ENCODE data around the gene GPR39.

- no peak for TF ChIP-seq CTCF (conservative IDR thresholded peaks at IDR 0.05)
- TF ChIP-seq EZH2 (IDR thresholded peaks at IDR 0.05; ENCODE audit: low read depth), result no peak
These were observed 251.1 kb downstream of the GPR39 start for GRCh38 chr2:132667706-132668105.
